HG03135 (cell line): Measurements from ENCODE around the gene AASDH.
A peak's percentile ranks its signal among the peaks of the same experiment; 100 is the strongest.

Source experiments
- ATAC-seq: cut with Tn5 transposase; IDR thresholded peaks from one replicate; pipeline ENCODE4 v1.9.1; 2021; ENCODE audit warnings: mild to moderate bottlenecking, moderate library complexity; ENCODE audit not compliant: unreplicated experiment

The AASDH gene

DNA sequence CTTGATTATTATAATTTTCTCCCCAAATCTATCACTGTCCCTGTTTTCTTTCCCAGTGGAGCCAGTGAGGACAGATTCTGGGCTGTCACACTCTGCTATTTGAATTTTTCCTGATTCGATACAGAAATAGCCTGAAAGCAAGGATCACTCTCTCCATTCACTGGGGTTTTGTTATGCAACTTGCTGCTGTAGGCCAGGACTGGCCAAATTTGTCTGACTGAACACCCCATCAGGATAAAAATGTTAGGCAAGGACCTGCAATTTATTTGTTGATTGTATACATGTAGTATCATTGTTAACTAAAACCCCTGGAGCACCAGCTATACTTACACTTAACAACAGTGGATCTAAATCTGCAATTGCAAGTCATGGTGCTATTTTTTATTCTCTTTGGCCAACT is 68.7 kb downstream of the AASDH start:
- ATAC-seq: no peak

DNA sequence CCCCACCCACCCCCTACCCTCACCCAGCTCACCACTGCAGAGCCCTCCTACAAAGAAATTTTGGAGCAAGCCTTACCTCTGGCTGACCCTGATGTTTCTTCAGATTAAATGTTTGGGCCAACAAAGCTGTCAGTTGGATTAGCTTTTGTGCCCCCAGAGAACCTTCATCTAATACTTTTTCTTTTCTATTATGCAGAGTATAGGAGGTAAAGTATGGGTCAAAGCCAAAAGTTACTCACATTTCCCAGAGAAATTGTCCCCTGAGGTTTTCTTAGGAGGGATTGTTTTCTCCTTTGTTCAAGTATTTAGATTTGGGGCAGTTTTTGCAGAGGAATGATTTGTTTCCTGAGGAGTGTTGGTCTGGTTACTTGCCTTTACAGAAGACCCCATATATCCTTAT is 69.5 kb downstream of the AASDH start:
- no peak for ATAC-seq

DNA sequence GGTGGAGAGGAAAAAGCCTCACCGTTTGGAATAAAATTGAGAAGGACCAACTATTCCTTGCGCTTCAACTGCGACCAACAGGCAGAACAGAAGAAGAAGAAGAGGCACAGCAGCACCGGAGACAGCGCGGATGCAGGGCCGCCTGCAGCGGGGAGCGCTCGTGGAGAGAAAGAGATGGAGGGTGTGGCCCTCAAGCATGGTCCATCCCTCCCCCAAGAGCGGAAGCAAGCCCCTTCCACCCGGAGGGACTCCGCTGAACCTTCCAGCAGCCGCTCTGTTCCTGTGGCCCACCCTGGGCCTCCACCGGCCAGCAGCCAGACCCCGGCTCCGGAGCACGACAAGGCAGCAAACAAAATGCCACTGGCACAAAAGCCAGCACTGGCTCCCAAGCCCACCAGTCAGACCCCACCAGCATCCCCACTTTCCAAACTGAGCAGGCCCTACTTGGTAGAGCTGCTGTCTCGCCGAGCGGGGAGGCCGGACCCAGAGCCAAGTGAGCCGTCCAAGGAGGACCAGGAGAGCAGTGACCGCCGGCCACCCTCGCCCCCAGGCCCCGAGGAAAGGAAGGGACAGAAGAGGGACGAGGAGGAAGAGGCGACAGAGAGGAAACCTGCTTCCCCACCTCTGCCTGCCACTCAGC is 71.2 kb downstream of the AASDH start:
- ATAC-seq: no peak

DNA sequence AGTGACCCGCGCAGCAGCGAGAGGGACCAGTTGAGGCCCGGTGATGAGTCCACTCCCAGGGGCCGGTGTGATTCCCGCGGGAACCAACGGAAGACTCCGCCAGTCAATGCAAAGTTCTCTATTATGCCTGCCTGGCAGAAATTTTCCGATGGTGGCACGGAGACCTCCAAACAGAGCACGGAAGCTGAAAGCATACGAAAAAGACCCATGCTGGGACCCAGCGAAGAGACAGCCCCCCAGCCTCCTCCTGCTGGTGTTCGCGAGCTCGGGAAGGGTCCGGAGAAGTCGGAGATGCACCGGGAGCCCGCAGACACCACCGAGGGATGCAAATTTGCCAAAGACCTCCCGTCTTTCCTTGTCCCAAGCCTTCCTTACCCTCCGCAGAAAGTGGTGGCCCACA is 71.7 kb downstream of the AASDH start:
- ATAC-seq: no peak

DNA sequence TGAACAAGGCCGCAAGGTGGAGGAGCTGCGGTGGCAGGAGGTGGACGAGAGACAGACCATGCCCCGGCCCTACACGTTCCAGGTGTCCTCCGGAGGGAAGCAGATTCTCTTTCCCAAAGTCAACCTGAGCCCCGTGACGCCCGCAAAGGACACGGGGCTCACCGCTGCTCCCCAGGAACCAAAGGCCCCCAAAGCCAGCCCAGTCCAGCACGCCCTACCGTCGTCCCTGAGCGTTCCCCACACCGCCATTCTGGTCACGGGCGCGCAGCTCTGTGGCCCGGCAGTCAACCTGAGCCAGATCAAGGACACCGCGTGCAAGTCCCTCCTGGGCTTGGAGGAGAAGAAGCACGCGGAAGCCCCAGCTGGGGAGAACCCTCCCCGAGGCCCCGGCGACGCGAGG is 72.2 kb downstream of the AASDH start:
- no peak for ATAC-seq

DNA sequence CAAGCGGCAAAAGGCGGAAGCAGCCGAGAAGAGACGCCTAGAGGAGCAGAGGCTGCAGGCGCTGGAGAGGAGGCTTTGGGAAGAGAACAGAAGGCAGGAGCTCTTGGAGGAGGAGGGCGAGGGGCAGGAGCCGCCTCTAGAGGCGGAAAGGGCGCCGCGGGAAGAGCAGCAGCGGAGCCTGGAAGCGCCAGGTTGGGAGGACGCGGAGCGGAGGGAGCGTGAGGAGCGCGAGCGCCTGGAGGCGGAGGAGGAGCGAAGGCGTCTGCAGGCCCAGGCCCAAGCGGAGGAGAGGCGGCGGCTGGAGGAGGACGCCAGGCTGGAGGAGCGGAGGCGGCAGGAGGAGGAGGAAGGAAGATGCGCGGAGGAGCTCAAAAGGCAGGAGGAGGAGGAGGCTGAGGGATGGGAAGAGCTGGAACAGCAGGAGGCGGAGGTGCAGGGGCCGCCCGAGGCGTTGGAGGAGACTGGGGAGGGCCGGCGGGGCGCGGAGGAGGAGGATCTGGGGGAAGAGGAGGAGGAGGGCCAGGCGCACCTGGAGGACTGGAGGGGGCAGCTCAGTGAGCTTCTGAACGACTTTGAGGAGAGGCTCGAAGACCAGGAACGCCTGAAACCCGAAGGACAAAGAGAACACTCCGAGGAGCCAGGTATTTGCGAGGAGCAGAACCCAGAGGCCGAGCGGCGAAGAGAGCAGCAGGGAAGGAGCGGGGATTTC is 72.9 kb downstream of the AASDH start:
- no peak for ATAC-seq

DNA sequence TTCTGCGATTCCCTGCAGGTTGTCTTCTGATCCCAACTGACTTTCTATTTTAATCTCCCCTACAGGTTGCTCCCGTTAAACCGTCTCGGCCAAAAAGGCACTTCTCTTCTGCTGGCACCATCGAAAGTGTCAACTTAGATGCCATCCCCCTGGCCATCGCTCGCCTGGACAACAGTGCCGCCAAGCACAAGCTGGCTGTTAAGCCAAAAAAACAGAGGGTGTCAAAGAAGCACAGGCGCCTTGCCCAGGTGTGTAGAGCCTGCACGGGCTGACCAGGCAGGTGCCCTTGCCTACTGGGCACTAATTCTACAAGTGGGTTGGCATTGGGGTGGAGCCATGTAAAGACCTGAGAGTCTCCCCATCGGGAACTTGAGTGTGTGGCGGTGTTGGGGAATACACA is 74.2 kb downstream of the AASDH start:
- no peak for ATAC-seq

DNA sequence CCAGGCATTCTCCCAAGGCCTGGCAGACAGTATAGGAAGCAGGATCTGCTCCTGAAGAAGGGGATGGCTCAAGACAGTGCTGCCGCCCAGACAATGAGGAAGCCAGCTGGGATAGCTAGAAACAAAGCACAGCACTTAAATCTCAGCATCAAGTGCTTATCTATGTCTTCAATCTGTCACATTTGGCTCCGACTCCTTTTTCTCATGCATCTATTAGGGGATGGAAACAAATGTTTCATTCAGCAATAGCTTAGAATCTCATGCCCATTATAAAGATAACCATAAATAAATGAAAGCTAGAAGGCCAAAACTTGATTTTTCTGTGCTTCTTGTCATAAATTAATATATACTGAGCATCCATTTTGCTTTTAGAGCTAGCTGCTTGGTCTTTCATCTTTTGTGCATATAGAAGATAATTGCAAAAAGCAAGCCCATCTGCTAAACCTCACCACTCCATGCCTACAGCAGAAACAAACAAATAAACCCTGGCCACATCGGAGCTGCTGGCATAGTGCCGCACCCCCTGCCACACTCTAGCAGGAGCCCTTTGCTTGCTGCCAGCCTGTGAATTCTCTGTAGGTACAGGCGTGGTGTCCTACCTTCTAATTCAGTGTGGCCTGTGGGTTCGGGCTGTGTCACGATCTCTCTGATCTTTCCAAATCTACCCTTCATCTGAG is 75.9 kb downstream of the AASDH start:
- ATAC-seq: no peak

DNA sequence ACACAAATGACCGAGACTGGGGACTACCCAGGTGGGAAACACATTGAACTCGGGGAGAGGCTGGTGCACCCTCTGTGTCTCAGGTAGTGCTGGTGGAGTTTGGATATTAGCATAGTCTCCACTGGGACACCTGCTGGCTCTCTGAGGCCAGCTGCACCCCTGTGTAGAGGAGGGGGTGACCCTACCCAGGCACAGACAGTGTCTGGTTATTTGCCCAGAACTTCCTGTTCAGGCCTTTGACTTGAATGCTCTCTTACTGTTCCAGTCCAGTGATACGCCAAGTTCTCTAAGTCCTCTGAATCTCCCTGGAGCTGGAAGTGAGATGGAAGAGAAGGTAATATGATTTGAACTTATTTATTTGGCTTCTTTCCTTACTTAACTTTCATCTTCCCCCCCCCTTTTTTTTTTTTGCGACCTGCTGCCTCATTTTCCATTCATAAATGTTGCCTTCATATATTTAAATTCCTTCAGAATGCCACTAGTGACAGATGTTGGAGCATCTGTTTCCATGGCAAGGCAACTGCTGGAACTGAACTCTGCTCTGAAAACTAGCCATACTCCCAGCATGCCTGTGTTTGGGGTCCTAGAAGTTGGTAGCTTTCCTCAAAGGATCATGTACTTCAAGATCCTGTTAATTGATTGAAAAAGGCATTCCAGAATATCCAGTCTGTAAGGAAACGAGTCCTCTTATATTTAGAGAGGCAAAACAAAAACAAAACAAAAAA is 76.7 kb downstream of the AASDH start:
- ATAC-seq: no peak

DNA sequence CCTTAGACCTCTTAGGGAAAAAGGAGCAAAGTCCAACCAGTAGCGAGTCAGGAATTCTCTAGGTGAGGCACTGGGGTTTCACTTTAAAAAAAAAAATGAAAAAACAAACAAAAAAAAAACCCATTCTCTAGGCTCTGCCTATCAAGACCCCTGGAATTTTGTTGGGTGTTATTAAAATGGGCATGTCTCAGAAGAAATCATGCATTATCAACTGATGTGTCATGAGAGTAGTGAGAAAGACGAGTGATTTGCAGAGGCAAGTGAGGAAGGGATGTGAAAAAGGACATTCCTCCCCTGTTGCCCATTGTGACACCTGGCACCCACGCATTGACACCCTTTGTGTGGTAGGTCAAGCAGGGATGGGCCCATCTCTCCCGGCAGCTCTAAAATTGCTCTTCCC is 78.9 kb downstream of the AASDH start:
- no peak for ATAC-seq

DNA sequence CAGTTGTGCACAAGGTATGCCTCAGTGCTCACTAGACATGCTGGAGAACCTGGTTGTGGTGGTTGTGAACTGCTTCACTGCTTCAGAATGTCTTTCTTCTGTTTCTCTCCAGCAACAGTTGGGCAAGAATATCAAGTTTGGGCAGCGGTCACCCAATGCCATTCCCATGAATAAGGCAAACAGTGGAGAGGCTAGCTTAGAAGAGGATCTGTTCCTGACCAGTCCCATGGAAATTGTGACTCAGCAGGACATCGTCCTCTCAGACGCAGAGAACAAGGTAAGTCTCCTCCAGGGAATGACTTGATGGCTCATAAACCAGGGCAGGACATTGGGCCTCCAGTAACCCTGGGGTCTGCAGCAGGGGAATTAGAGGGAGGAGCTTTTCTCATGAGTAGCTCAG is 79.9 kb downstream of the AASDH start:
- no peak for ATAC-seq

DNA sequence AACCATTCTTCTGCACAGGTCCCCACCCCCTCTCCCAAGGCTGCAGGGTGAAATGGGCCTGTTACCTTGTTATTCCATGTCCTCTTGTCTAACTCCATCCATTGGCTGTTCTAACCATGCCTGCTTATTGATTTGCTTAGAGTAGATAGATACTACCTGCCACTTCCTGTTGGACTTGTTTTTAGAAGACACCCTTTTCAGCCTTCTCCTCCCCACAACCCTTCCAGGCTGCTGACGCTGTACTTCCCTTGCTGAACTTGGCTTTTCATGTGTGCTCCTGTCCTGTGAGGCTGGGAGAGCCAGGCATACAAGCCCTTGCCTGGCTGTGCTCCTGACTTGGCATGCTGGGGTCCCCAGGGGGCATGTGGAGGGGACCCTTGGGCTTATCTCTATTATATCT is 81.9 kb downstream of the AASDH start:
- ATAC-seq: no peak

DNA sequence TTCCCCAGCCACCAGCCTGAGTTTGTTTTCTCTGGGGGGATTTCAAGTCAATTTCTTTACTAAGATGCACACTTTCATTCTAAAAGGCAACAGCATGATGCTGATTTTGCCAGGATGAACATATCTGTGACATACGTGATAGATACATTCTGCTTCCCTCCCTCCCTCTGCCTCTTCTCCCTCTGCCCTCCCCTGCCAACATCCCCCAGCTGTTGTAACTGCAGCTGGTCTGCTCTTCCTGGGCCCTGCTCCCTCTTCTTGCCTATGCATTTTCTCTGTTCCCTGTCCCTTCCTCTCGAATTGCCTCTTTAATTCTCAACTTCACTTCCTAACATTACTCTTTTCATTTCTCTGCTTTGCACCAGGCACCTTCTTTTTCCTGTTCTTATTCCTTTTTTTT is 83.4 kb downstream of the AASDH start:
- ATAC-seq: no peak

DNA sequence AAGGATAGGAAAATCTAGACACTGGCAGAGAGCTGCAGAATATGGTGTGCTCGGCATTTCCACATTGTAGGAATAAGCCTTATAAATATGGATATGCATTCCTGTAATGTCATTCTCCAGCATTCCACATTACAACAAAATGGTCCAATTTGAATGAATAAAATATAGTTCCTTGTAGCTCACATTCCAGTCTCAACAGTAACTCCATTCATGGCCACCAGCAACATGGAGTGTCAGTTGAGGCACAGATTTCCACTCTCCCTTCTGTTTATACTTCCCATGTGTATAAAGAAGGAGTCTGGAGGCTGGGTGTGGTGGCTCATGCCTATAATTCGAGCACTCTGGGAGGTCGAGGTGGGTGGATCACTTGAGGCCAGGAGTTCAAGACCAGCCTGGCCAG is 84.5 kb downstream of the AASDH start:
- no peak for ATAC-seq

DNA sequence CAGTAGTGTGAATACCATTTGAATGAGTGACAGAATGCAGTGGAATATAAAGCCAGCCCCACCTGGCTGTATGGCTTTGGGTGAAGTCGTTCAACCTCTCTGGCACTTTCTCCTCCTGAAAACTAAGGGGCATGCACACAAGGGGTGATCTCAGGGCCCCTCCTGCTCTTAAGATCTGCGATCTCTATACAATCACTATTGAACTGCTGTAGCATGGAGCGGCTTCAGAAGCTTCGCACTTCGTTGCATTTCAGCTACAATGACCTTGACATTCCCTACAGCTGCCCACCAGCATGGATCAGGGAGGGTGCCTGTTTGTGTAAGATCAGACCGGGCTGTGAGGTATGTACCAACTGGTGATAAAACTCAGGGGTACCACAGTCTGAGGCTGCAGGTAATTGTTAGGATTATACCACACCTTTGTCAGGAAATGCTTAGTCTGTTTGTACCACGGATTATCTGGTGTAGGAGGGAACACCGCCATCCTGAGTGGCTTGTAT is 85.2 kb downstream of the AASDH start:
- no peak for ATAC-seq

DNA sequence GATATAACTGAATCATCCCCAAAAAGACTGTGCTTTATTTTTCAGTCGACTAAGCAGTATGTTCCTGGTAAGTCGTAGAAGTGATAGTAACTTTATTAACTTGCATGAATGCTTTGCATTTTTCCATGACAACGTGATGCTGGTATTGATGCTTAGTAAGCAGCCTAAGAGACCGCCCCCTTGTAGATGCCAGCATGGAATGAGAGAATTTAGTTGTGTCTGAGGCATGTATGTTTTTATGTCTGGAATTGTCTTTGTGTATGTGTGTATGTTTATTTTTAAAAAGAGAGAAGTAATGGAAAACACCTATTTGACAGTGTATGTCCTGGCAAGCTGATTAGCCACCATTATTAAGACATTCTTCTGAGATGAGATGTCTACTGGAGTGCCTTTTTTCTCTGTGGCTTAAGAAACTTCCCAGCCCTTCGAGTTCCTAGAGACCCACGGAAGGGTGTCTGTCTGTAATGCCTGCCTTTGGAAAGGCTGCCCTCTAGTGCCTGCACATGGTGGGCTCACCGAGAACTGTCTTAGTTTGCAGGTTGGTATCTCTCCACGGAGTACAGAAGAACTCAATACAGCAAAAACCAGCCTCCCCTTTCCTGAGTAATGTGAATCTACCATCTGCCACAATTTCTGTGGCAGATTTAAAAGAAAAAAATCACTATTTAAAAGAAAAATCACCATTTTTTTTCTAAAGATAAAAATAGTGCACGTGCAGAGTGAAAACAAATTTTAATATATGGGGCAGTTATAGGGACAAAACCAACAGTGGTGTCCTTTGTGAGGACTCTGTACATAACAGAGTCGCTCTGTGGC is 85.9 kb downstream of the AASDH start:
- ATAC-seq: peak; percentile 95

DNA sequence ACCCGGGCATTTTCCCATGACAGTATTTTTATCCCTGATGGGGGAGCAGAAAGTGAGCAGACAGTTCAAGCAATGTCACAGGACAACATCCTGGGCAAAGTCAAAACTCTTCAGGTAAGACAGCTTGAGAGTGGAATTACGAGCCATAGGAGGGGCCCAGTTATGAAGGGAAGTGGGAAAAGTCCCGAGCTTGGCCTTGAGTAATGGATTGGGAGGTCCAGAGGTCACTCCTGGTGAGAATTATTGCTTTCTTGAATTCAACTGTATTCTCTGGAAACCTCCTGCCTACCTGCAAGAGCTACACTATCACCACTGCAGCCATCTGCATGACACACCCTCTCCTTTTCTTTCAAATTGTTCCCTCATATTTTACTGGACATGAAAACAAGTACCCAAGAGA is 89.1 kb downstream of the AASDH start:
- ATAC-seq: no peak

DNA sequence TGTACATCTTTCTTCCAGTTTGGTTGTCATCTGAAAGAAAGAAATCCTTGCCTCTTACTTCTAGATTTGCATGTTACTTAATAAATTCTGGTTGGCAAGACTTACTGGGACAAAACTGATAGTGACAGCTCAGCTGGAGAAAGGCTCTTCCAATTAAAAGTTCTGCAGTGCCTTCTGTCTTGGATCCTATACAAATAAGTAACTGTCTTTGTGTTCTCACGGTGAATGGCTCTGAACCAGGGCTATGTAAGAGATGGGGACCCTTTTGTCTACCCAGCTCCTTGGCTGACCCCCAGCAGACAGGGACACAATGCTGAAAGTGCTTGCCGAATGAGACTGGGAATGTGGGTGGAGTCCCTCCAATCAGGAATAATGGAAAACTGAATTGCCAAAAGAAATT is 89.5 kb downstream of the AASDH start:
- no peak for ATAC-seq

DNA sequence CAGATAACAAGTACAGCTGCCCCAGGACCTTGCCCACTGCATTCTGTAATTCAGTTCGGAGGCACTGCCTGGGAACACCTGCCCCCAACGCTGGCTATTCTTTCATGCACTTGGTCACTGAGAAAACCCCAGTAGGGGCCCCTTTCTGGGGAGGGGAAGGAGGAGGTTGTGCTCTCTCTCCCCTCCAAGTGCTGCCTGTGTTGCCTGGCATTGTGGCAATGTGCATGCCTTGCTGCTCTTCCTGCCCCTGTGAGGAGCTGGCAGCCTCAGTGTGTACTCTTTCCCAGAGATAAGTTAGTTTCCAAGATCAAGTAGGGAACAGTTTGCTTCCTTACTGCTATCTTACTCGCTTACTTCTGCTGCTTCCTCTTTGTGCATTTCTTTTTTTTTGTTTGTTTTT is 90.8 kb downstream of the AASDH start:
- ATAC-seq: no peak

DNA sequence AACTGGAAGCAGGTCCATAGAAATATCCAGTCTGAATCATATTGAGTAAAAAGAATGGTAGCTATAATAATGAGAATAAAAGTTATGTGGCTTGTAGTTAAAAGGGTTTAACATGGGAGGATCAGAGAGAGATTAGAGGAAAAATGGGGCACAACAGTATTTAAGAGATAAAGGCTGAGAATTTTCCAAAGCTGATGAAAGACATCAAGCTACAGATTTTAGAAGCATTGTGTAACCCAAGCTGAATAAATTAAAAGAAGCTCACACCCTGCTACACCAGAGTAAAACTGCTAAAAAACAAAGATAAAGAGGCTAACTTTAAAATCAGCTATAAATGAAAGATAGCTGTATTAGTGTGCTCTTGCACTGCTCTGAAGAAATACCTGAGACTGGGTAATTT is 94.2 kb downstream of the AASDH start:
- no peak for ATAC-seq

DNA sequence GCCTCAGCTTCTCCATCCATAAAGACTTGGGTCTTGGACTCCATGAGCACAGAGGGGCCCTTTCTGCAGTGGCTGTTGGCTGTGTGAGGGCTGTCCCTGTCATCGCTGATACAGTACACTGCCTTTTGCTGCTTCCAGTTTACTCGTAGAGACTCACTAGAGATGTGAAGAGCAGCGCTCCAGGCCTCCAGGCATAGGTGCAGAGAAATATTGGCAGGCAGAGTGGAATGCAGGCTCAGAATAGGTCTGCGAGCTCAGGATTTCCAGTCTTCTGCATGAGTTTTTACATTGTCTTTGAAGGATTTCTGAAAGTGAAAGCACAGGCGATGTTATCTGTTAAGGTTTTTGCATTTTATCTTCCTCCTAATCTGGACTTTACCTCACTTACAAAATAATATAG is 97.4 kb downstream of the AASDH start:
- ATAC-seq: no peak
